Cardiac muscle cell (in vitro differentiated cells and primary cell): ENCODE data around the gene ABHD11. TPM values are rescaled to one million over a fixed set of nuclear protein-coding genes. Genes with fewer than 3 reads are reported as not detected.
"Not testable (repeated sequence)": the region's sequence is repeated elsewhere in the genome, so short reads cannot be mapped to it uniquely, and the experiment has no call there.

Source experiments
- DNase-seq, 2 donors: peaks; one replicate each; pipeline versions ENCODE4 v3.0.0 to v3.0.0-alpha.2; 2010 to 2017; ENCODE audit warnings: low read depth in 1 of 2, low spot score in 1 of 2
- H3K27ac ChIP-seq: fragments of 200-600 bp; sonication (generic); 2 replicates; pipeline ENCODE4 v1.5.1; 2016
- H3K27me3 ChIP-seq: fragments of 200-600 bp; sonication (generic); 2 replicates; pipeline ENCODE4 v1.6.0; 2016; ENCODE audit warnings: control low read depth
- H3K36me3 ChIP-seq: fragments of 200-600 bp; sonication (generic); 2 replicates; pipeline ENCODE4 v1.5.1; 2016; ENCODE audit warnings: control low read depth
- H3K4me1 ChIP-seq: fragments of 200-600 bp; sonication (generic); 2 replicates; pipeline ENCODE4 v1.8.1; 2017; ENCODE audit warnings: low read depth, mild to moderate bottlenecking, mixed run types
- H3K4me3 ChIP-seq: fragments of 200-600 bp; sonication (generic); 2 replicates; pipeline ENCODE4 v1.5.1; 2016; ENCODE audit warnings: mild to moderate bottlenecking
- H3K9me3 ChIP-seq: fragments of 200-600 bp; sonication (generic); 2 replicates; pipeline ENCODE4 v1.5.1; 2017; ENCODE audit warnings: low read depth, mild to moderate bottlenecking, control low read depth
- CTCF ChIP-seq: IDR thresholded peaks from 2 replicates; pipeline ENCODE4 v1.5.1; 2012; ENCODE audit warnings: low read depth, mild to moderate bottlenecking, low read length
- polyA plus RNA-seq: library from polyadenylated mRNA; unstranded; fragments of >200 nt; fragmentation: Nextera tagmentation; extraction: Ambion mirVana; gene quantifications from 2 replicates; pipeline ENCODE4 v1.2.1, GENCODE V29; 2016
- total RNA-seq: library from RNA; depleted of rRNA; stranded (reverse); fragments of >200 nt; gene quantifications from 2 replicates; pipeline ENCODE4 v1.2.3, GENCODE V29; 2016

ABHD11 gene
- total and polyA plus RNA-seq, 2 experiments from 2014 or later: 30.9 to 59.6 TPM

- Histone ChIP-seq H3K4me1 (no peaks in the 10 kb centered on the region), H3K27me3 (no peaks in the 10 kb centered on the region), H3K36me3 (no peaks in the 10 kb centered on the region), H3K27ac (no peak overlapping the region), H3K9me3 (no peaks in the 10 kb centered on the region), H3K4me3 (no peak overlapping the region)
- DNase-seq: no peak
- TF ChIP-seq CTCF: no peak
Observed at GRCh38 chr7:73728551-73728950, 10.1 kb downstream of the ABHD11 start.

- Histone ChIP-seq H3K36me3 (no peaks in the 10 kb centered on the region), H3K4me1 (no peaks in the 10 kb centered on the region), H3K27me3 (no peaks in the 10 kb centered on the region), H3K4me3 (no peak overlapping the region), H3K9me3 (no peaks in the 10 kb centered on the region), H3K27ac (no peak overlapping the region)
- DNase-seq: no peak
- no peak for TF ChIP-seq CTCF
Observed at GRCh38 chr7:73727952-73728351, 10.7 kb downstream of the ABHD11 start.

GRCh38 chr7:73726083-73726466 is 12.5 kb downstream of the ABHD11 start:
- no peak overlapping the region for H3K27ac ChIP-seq
- no peaks in the 10 kb centered on the region for H3K36me3 ChIP-seq
- H3K9me3 ChIP-seq: no peaks in the 10 kb centered on the region

GRCh38 chr7:73723813-73724212 is 14.8 kb downstream of the ABHD11 start:
- Histone ChIP-seq H3K27ac (no peak overlapping the region), H3K4me1 (no peaks in the 10 kb centered on the region), H3K4me3 (no peak overlapping the region), H3K36me3 (no peaks in the 10 kb centered on the region), H3K9me3 (no peaks in the 10 kb centered on the region), H3K27me3 (peaks cover 1% of the 10 kb centered on the region)
- no peak for DNase-seq
- no peak for TF ChIP-seq CTCF

More at GRCh38 chr7:73726083-73726466, 12.5 kb downstream of the ABHD11 start:
- no peak for TF ChIP-seq CTCF
- no peaks in the 10 kb centered on the region for H3K27me3 ChIP-seq
- H3K4me3 ChIP-seq: no peak overlapping the region
- no peak for DNase-seq
- no peaks in the 10 kb centered on the region for H3K4me1 ChIP-seq

- Histone ChIP-seq H3K4me1 (no peaks in the 10 kb centered on the region), H3K4me3 (no peak overlapping the region), H3K9me3 (no peaks in the 10 kb centered on the region), H3K36me3 (no peaks in the 10 kb centered on the region), H3K27ac (no peak overlapping the region), H3K27me3 (peaks cover 7% of the 10 kb centered on the region)
- TF ChIP-seq CTCF: no peak
- no peak for DNase-seq
Observed at GRCh38 chr7:73722785-73723184, 15.8 kb downstream of the ABHD11 start.

- not testable (repeated sequence) for H3K27me3 ChIP-seq, H3K9me3 ChIP-seq, DNase-seq, H3K4me1 ChIP-seq, H3K36me3 ChIP-seq, H3K27ac ChIP-seq, H3K4me3 ChIP-seq
Observed at GRCh38 chr7:73722182-73722581, 16.4 kb downstream of the ABHD11 start.
